ENCODE results near the gene KCNAB1. TPM values are rescaled to one million over a fixed set of nuclear protein-coding genes. Genes with fewer than 3 reads are reported as not detected.

The KCNAB1 gene
- total RNA-seq, 1 donor from 2014 or later = not detected

DNA sequence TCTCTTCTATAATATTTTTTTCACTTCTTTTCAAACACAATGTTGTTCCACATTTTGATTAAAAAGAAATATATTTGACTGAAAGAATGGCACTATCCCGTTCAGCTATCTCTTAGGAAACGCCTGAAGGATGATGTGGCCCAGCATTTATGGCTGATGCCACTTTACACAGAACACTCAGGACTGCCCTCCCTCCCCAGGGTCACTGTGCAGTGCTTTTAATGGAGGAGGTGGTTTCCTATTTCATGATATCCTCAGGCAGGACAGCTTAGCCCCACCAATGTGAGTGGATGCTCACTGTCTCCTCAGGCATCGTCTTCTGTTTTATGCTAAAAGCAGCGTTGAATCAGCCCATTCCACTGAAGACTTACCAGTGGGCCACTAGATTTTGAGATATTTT, 135.9 kb downstream of the KCNAB1 start:
- H3K27ac Mint-ChIP-seq = no peak overlapping the region
- TF ChIP-seq, protein P1, sequence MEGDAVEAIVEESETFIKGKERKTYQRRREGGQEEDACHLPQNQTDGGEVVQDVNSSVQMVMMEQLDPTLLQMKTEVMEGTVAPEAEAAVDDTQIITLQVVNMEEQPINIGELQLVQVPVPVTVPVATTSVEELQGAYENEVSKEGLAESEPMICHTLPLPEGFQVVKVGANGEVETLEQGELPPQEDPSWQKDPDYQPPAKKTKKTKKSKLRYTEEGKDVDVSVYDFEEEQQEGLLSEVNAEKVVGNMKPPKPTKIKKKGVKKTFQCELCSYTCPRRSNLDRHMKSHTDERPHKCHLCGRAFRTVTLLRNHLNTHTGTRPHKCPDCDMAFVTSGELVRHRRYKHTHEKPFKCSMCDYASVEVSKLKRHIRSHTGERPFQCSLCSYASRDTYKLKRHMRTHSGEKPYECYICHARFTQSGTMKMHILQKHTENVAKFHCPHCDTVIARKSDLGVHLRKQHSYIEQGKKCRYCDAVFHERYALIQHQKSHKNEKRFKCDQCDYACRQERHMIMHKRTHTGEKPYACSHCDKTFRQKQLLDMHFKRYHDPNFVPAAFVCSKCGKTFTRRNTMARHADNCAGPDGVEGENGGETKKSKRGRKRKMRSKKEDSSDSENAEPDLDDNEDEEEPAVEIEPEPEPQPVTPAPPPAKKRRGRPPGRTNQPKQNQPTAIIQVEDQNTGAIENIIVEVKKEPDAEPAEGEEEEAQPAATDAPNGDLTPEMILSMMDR (IDR thresholded peaks at IDR 0.05) = no peak
- POLR2A ChIA-PET = no interaction called here
- H3K4me3 Mint-ChIP-seq = no peak overlapping the region
- no peaks in the 10 kb centered on the region for H3K9me3 Mint-ChIP-seq
- H3K4me1 Mint-ChIP-seq = no peaks in the 10 kb centered on the region
- DNase-seq = no peak
- intact Hi-C loops (cut with micrococcal nuclease) = no loop called here
- H3K36me3 Mint-ChIP-seq (ENCODE audit: low read depth) = no peaks in the 10 kb centered on the region
- ATAC-seq (ENCODE audit: low read depth) = no peak
- CTCF ChIA-PET = no interaction called here
- H3K27me3 Mint-ChIP-seq = peaks cover 4% of the 10 kb centered on the region

DNA sequence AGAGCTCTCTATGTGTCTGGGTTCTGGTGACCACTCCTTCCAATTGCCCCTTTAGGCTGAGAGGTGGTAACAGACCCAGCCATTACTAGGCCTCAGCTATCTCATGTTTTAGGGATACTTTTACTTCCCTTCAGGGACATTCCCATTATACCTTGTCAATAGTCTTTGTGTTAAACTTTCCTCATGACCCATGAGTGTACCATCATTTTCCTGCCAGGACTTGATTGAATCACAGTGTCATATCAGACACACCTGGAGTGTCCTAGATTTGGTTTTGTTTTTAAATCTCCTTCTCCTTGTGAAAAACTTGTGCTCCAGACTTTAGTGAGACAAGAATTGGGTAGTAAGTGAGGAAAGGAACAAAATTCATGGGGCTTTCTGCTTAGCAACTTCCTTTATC, 136.6 kb downstream of the KCNAB1 start:
- no peaks in the 10 kb centered on the region for H3K4me1 Mint-ChIP-seq
- TF ChIP-seq, protein P1 (IDR thresholded peaks at IDR 0.05) = no peak
- H3K36me3 Mint-ChIP-seq (ENCODE audit: low read depth) = no peaks in the 10 kb centered on the region
- intact Hi-C loops (cut with micrococcal nuclease) = no loop called here
- ATAC-seq (ENCODE audit: low read depth) (no peak), DNase-seq (no peak)
- CTCF ChIA-PET = no interaction called here
- H3K27me3 Mint-ChIP-seq = peaks cover 4% of the 10 kb centered on the region
- POLR2A ChIA-PET = no interaction called here
- H3K9me3 Mint-ChIP-seq = no peaks in the 10 kb centered on the region
- H3K27ac Mint-ChIP-seq = no peak overlapping the region
- H3K4me3 Mint-ChIP-seq = no peak overlapping the region

DNA sequence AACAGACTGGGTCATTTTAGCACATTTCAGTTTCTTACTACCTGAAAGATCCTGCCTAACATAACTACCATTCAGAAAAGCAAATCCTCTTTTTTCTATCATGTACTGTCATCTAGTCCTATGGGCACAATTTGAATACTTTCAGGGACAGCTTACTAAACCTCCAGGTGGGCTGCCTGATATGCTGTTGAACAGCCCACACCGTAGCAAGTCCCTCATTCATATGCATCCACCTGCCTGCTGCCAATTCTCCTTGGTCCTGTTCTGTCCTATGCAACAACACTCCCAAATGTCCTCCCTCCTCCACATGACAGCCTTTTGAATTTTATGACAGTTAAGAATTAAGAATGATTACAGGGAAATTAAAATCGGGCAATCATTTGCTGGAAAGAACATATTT, 137.9 kb downstream of the KCNAB1 start:
- no peaks in the 10 kb centered on the region for H3K36me3 Mint-ChIP-seq (ENCODE audit: low read depth)
- ATAC-seq (ENCODE audit: low read depth) = no peak

DNA sequence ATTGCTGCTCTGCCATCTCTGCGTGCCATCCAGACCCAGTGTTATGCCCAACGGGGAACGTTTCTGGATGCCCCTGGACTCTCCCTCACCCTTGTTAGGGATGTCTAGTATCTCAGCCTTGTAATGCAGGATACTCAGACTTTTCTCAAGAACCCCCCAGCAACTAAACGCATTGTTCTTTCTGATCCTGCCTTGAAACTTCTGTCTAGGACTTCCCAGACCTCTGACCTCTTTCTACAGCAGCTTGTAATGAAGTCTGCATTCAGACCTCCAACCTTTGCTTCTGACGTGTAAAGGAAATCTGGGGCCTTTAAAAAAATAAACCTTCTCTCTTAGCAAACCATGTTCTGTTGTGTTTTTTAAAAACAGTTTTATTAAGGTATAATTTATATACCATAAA, 139.5 kb downstream of the KCNAB1 start:
- no peaks in the 10 kb centered on the region for H3K4me1 Mint-ChIP-seq
- no peak for DNase-seq
- TF ChIP-seq, protein P1 (IDR thresholded peaks at IDR 0.05) = no peak
- H3K4me3 Mint-ChIP-seq = no peak overlapping the region
- ChIA-PET POLR2A (no interaction called here), CTCF (no interaction called here)
- H3K36me3 Mint-ChIP-seq (ENCODE audit: low read depth) = no peaks in the 10 kb centered on the region
- H3K27ac Mint-ChIP-seq = no peak overlapping the region
- peaks cover 4% of the 10 kb centered on the region for H3K27me3 Mint-ChIP-seq
- ATAC-seq (ENCODE audit: low read depth) = no peak
- intact Hi-C loops (cut with micrococcal nuclease) = no loop called here
- H3K9me3 Mint-ChIP-seq = no peaks in the 10 kb centered on the region

More for the DNA sequence above, 137.9 kb downstream of the KCNAB1 start:
- Mint-ChIP-seq H3K9me3 (no peaks in the 10 kb centered on the region), H3K27me3 (peaks cover 4% of the 10 kb centered on the region), H3K4me1 (no peaks in the 10 kb centered on the region), H3K27ac (no peak overlapping the region), H3K4me3 (no peak overlapping the region)
- DNase-seq = no peak
- TF ChIP-seq, protein P1 (IDR thresholded peaks at IDR 0.05) = no peak
- CTCF ChIA-PET = no interaction called here
- POLR2A ChIA-PET = no interaction called here
- intact Hi-C loops (cut with micrococcal nuclease) = no loop called here

DNA sequence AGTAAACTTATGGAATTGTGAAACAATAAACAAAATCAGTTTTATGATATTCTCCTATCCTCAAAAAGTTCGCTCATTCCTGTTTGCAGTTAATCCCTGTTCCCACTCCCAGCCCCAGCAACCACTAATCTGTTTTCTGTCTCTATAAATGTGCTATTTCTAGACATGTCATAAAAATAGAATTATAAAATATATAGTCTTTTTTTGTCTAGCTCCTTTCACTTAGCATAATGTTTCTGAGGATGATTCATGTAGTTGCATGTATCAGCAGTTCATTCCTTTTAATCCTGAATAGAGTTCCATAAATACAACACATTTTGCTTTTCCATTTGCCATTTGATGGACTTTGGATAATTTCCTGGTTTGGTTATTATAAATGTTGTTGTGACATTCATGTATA, 140.0 kb downstream of the KCNAB1 start:
- H3K27ac Mint-ChIP-seq = no peak overlapping the region
- intact Hi-C loops (cut with micrococcal nuclease) = no loop called here
- ChIA-PET POLR2A (no interaction called here), CTCF (no interaction called here)
- H3K9me3 Mint-ChIP-seq = no peaks in the 10 kb centered on the region
- H3K36me3 Mint-ChIP-seq (ENCODE audit: low read depth) = no peaks in the 10 kb centered on the region
- no peak for DNase-seq
- no peaks in the 10 kb centered on the region for H3K4me1 Mint-ChIP-seq
- TF ChIP-seq, protein P1 (IDR thresholded peaks at IDR 0.05) = no peak
- ATAC-seq (ENCODE audit: low read depth) = no peak
- peaks cover 4% of the 10 kb centered on the region for H3K27me3 Mint-ChIP-seq
- no peak overlapping the region for H3K4me3 Mint-ChIP-seq

All from activated B cell treated with CpG ODN at 0.5 μM for 24 hours (primary cell).